Activated CD4-positive, alpha-beta T cell treated with anti-CD3 and anti-CD28 coated beads, Interleukin-2, amount 50 U/mL, for 48 hours (primary cell): ENCODE results near the gene RABGAP1L.
"Not testable (repeated sequence)": the region's sequence is repeated elsewhere in the genome, so short reads cannot be mapped to it uniquely, and the experiment has no call there.

Experiments
- DNase-seq, 2 experiments: peaks; one replicate each; pipeline ENCODE4 v3.0.0-alpha.2; 2020

Gene RABGAP1L

DNA sequence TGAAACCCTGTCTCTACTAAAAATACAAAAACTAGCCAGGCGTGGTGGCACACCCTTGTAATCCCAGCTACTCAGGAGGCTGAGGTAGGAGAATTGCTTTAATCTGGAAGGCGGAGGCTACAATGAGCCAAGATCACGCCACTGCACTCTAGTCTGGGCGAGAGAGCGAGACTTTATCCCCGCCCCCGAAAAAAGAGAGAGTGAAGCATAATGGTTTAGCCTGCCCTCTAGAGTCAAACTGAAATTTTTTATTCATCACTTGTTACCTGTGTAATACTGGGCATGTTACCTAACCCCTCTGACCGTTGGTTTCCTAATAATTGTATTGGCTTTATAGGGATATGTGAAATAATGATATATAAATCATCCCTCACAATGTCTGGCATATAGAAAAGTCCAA lies 307.3 kb downstream of the RABGAP1L start:
- no peak for DNase-seq

DNA sequence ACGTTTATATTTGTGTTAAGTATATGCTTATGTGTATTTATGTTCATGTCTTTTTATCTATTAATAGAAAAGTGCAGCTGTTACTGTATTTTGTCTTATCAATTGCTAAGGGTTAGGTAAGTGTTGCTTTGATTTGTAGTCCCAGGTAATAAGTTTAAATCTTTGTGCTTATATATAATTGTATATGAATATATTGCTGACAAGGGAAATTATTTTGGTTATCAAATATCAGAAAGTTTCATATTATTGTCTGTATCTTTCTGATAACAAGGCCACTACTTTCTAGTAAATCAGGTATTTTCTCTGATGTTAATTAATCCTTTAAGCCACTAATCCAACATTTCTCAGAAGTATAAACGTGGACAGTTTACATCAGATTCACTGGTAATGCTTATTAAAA lies 309.7 kb downstream of the RABGAP1L start:
- no peak for DNase-seq

DNA sequence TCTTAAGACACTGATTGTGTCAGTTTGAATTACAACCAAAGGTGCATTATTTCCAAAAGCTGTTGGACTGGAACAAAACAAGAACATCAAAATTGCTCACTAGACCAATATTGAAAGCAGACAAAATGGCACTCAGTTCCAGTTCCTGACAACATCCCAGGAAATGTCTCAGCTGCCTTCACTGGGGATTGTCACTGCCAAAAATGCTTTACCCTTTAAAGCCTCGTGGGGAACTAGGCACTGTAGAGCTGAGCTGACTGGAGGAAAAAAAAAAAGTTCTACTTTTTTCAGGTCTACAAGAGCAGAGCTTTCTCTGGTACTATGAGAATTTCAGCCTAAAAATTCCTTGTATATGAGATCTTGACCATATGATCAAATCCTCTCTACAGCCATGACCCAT lies 310.4 kb downstream of the RABGAP1L start:
- no peak for DNase-seq

DNA sequence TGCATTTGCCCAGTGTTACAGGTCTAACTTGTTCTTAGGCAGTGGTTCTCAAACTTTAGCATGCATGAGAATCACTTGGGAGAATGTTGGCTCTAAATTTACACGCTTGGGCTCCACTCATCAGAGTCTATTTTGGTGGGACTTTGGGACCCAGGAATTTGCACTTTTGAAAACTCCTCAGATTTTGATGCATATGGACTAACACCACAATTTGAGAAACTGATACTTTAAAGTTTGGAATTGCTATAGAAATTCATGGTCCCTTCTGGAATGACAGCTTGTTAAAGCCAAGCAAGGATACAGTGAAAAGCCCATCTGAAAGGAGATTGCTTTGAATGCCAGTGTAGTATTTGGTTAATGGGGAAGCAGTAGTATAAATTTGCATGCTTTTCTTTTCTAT lies 320.0 kb downstream of the RABGAP1L start:
- no peak for DNase-seq

DNA sequence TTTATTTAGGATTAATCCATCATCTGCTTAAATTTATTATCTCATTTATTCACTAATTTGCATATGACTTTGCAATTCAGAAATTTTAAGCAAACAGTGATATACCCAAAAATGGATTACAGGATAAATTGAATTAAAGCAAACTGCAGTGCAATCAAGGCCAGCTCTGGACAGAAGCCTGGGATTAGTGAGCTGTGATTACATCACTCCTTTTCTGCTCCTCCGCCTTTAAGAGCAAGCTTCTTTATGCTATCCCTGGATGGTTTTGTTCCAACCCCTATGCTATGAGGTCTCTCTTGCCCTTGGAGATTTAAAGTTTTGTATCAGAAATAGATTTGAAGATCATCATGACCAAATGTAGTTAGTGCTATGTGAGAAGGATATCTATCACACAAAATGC lies 321.0 kb downstream of the RABGAP1L start:
- DNase-seq, result no peak

DNA sequence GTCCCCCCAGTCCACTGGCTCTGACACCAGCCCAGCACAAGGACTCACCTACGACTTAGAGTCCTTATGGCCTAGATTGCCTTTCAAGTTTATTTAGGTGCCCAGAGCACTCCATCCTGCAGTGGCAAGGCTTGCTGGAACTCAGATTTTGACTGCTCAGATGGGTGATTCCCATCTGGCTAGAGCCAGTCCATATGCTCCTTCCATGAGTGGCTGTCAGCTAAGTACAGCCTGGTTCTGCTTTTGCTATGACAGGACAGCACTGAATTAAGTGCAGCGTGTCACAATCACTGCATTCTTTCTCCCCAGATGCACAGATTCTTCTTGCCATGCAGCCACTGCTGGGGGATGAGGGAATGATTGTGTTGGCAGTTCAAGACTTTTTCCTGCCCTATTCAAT lies 332.3 kb downstream of the RABGAP1L start:
- no peak for DNase-seq

DNA sequence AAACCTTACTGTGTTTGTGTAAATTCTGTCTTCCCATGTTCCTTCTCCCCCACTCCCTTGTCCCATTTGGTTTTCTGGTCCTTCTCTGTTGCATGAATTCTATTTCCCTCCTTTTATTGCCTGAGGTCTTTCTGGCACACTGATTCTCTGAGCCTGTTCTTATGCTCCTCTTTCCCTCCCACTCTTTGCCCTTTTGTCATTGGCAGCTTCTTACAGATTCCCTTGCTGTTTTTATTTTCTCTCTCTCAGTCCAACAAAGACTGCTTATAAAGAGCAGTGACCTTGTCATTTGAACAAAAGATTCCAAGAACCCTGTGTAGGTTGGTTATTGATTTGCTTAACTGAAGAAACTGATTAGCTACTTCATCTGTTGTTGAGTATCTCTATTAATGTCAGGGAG lies 338.2 kb downstream of the RABGAP1L start:
- DNase-seq, result no peak

DNA sequence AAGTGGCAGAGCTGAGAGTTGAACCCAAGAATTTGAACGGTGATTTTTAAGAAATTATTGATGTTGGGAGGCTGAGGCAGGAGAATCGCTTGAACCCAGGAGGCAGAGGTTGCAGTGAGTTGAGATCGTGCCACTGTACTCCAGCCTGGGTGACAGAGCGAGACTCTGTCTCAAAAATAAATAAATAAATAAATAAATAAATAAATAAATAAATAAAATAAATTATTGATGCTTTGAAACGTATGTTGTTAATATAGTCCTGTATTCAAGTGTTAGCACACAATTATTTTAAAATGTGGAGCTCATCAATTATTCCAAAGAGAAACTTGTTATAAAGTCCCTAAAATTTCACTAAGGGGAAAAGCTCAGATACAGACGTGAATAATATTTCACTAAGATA lies 357.4 kb downstream of the RABGAP1L start:
- not testable (repeated sequence) for DNase-seq

DNA sequence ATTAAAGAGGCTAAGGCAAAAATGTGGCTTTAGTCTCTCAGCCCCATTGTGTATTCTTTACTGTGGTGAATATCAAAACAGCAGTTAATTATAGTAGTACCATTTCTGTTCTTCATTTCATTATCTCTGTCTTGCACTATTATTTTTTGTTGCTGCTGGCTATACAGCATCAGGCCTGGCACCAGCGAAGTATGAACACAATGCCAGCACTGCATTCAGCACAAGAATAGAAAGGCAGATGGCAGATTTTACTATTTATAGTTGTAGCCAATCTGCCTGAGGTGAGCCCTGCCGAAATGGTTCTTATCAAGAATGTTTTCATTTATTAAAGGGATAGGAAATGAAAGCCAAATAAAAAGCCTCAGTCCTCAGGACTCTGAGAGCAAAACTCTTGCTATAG lies 360.5 kb downstream of the RABGAP1L start:
- DNase-seq, result no peak

DNA sequence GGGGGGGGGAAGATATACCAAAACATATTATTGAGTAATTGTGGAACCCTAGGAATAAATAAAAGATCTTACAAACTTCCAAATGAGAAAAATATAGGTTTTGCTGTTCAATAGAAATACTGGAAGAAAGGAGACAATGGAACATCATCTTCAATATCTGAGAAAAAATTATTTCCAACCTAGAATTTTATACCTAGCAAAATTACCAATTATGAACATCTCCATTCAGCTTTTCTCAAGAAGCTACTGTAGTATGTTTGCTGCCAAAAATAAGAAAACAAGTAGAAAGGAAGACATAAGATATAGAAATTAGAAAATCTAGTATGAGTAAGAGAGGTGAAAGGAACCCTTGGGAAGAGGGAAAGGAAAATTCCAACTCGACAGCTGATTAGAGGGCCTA lies 372.4 kb downstream of the RABGAP1L start:
- DNase-seq, result no peak

DNA sequence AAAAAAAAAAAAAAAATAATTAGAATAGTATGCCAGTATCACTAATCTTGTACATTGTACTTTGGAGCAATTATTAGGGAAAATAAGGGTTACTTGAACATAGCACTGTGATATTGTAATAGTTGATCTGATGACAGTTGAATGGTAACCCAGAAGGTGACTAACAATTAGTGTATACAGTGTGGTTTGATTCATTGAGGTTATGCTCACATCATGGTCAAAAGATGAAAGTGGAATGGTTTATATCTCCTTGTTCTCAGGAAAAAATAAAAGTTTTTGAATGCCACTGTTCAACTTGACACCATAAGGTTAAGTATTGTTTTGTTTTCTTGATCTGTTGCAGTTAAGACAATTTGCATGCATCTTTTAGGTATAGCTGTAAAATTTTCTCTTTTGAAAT lies 375.5 kb downstream of the RABGAP1L start:
- DNase-seq, result no peak

DNA sequence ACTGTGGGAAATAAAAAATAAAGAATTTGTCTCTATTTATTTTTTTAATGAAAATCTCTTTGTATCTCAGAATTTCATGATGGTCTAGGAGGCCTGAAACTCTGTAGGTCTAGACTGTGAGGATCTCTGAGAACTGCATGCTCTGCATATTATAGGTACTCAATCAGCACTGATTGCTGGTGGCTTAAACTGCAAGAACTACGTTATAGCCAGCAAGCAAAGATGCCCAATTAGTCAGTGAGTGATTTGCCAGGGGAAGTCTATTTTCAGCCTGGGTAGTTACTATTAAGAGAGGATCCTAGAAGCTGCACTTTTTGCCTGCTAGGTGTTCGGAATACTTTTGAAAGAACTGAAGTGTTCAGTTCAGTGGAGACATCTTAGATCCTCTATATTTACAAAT lies 375.9 kb downstream of the RABGAP1L start:
- DNase-seq, result no peak

DNA sequence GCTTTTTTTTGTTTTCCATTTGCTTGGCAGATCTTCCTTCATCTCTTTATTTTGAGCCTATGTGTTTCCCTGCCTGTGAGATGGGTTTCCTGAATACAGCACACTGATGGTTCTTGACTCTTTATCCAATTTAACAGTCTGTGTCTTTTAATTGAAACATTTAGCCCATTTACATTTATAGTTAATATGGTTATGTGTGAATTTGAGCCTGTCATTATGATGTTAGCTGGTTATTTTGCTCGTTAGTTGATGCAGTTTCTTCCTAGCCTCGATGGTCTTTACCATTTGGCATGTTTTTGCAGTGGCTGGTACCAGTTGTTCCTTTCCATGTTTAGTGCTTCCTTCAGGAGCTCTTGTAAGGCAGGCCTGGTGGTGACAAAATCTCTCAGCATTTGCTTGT lies 384.1 kb downstream of the RABGAP1L start:
- DNase-seq, result not testable (repeated sequence)

DNA sequence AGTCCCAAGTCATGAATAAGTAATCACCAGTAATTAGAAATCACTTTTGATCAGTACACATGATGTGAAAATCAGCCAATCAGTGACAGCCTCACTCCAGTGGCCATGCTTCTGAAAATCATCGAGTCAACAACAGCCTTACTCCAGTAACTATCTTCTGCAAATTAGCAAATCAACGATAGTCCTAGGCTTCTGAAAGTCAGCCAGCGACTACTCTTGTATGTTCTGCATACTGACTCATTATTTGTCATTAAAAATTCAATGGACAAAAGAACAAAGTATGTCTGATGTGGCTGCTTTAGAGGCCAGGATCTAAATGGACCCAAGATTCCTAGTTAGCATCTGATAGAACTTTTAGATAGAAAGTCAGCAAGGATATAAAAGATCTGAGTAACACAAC lies 391.0 kb downstream of the RABGAP1L start:
- DNase-seq, result no peak

DNA sequence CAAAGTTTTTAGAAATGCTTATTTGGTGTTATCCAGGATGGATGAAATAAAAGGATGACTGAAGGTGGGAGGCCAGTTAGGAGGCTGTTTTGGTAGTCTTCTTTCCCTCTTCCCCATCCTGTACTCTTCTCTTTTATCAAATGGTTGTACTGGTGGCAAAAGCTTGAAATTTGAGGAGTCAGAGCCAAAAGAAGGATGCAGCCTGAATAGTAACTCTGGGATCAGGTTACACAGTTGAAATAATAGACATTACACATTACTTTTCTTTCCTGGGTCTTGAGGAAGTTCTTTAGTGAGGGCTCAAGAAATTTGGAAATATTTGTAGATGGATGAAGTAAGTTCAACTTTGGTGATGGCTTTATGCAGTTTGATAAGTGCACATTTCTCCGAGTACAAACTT lies 397.1 kb downstream of the RABGAP1L start:
- DNase-seq, result no peak

DNA sequence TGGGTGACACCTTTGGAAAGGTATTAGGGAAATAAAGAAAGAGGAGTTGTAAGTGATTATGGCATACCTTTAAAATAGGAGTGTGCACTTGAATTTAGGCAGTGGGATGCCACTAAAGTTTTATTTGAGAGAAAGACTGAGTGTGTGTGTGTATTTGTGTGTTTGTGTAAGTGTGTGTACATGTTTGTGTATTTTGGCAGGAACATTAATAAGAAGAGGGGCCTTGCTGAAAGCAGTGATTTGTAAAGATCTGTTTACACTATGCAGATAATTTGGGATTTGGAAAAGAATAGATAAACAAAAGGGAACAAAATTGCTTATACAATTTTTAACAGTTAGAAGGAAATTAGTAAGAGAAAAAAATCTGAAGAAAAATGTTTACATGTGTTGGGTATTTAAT lies 409.2 kb downstream of the RABGAP1L start:
- DNase-seq, result no peak

DNA sequence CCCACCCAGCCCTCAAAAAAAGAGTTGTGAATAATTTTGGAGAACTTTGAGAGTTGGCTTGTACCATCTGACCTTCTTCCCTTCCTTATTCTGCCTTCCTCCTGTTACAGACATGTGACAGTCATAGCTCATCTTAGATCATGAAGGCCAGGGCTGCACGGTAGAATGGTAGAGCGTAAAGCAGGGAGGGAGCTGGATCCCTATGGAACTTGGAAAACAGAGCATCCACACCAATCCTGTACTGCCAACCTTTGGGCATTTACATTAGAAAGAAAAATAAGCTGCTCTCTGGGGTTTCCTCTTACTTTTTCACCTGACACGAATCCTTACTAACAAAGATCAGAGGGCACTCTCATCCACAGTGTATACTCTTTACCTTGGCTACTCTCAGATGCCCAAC lies 409.9 kb downstream of the RABGAP1L start:
- DNase-seq, result no peak

DNA sequence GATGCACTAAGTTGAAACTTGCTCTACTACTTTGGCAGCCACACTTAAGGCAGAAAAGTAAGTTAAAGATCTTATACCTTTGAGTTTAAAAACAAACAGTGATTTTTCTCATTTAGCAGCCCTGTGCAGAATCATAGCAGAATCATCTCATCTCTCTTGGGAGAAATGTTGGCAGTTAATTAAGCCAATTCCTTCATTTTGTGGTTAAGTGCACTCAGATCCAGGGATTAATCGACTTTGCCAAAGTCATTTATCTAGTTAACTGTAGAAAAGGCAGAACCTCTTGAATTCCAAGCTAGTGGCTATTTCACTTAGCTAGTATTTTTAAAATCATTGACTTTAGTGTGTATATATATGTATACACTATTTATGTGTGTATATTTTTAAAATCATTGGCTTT lies 413.5 kb downstream of the RABGAP1L start:
- no peak for DNase-seq

DNA sequence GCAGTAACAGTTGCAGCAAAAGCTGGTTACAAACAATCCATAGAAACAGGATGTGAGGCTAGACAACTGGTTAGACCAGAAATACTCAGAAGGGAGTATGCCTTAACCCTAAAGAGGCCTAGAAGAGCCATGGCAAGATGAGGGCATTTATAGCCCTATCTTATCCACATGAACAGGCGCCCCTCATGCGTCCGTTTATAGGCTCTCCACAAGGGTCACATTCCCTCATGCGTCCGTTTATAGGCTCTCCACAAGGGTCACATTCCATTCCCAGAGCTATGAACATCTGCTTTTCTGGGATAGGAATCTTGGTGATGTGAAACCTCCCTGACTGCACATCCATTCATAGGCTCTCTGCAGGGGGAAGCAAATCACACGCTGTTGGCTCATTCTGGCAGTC lies 416.8 kb downstream of the RABGAP1L start:
- not testable (repeated sequence) for DNase-seq

DNA sequence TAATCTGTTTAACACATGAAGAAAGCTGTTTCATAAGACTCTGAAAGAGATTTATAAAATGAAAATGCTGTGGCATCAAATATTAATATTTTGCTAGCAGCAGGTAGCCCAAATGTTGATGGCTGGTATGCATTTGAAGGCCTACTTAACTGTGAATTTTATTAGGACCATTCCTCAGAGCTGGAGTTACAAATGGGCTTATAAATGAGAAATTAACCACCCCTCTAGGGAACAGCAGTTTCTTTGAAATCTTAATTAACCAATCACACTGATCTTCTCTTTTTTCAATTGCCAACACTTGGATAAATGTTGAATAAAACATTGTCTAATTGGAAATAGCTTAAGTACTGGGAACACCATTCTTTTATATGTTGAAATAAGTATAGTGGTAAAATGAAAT lies 418.4 kb downstream of the RABGAP1L start:
- DNase-seq, result no peak

DNA sequence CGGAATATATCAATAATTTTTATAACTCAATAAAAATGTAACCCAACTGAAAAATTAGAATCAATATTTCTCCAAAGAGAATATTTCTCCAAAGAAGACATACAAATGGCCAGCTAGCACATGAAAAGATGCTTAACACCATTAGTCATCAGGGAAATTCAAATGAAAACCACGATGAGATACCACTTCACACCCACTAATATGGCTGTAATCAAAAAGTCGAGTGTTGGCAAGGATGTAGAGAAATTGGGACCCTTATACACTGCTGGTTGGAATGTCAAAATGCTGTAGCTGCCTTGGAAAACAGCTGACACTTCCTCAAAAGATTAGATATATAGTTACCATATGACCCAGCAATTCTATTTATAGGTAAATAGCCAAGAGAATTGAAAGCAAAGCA lies 421.5 kb downstream of the RABGAP1L start:
- no peak for DNase-seq

DNA sequence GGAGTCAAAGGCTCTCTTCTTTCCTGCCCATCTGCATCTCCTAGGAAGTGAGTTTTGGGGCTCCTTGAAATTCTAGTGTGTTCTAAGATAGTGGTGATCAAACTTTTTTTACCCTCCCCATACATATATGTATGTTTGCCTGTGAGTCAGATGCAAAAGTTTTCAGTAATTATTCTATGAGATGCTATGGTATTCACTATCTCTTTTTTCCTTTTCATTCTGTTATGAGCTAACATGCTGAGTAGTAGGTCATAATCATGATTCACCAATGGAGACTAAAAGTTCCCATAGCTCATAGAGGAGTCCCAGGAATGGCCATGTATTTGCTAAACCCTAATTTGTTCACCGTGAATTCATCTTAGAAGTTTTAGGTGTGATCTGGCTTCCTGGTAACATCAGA lies 424.0 kb downstream of the RABGAP1L start:
- no peak for DNase-seq

DNA sequence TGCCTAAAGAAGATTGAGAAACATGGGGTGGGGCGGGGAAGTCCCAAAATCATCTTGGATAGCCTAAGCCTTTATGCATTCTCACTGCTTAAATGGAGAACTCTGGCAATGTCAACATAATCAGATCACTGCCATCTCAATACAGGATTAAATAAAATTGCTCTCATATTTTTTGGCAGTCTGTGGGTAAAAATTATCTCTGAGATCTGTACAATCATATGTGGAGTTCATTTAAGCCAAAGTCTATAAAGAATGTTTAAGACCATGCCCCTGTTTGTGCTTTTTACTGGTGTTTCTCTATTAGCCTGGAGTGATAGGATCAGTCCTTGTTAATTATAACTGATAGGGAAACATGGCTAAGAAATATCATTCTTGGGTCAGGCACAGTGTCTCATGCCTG lies 424.8 kb downstream of the RABGAP1L start:
- DNase-seq, result no peak

DNA sequence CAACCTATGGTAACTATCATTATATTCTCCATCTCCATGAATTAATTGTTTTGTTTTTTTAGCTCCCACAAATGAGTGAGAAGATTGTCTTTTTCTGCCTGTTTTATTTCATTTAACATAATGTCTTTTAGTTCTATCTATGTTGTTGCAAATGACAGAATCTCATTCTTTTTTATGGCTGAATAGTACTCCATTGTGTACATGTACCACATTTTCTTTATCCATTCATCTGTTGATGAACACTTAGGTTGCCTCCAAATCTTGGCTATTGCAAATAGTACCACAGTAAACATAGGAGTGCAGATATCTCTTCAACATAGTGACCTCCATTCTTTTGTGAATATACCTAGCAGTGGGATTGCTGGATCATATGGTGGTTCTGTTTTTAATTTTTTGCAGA lies 429.3 kb downstream of the RABGAP1L start:
- not testable (repeated sequence) for DNase-seq

DNA sequence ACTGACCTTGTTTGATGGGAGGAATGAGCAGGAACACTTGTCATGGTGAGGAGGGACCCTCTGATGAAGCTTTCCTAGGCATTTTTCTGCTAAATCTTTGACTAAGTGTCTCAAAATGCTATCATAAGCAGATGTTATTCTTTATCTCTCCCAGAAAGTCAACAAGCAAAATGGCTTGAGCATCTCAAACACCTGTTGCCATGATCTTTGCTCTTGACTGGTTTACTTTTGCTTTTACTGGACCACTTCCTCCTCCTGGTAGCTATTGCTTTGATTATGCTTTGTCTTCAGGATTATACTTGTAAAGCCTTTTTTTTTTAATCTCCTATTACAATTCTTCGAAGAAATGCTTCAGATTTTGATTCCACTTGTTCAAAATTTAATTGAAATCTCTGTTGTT lies 445.9 kb downstream of the RABGAP1L start:
- DNase-seq, result no peak

DNA sequence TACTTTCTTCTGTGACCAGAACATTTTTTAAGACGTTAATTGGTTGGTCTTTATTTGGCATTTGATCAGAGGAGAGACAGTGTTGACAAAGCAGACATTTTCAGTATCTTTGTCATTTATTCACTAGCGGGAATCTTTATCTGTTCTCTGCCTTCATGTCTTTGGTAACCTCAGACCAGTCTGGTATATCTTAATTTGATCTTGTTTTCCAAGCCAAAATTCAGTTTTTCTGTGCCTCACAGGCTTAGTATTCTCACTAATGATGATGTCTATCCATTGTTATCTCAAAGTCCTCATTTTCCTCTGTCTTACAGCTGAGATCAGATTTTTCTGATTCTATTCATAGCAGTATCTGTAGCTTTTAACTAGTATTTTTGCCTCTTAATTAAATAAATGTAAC lies 447.2 kb downstream of the RABGAP1L start:
- no peak for DNase-seq
